Right lobe of liver (tissue), 6 donors: Measurements from ENCODE around the gene ACTN4. TPM values are rescaled to one million over a fixed set of nuclear protein-coding genes. Genes with fewer than 3 reads are reported as not detected.

Source experiments
- ATAC-seq, 4 donors: fragments of 200-7000 bp; cut with Tn5 transposase; one replicate each; pipeline ENCODE4 v1.9.1; 2020; ENCODE audit warnings: mild to moderate bottlenecking in 4 of 4, moderate library complexity in 4 of 4
- DNase-seq, 3 donors: peaks; one replicate each; pipeline ENCODE4 v3.0.0-alpha.2; 2020
- H3K27ac ChIP-seq, 3 donors: fragments of 200-600 bp; one replicate each; pipeline ENCODE4 v1.8.0; 2022
- H3K27me3 ChIP-seq, 2 donors: fragments of 200-600 bp; one replicate each; pipeline ENCODE4 v1.8.0; 2022
- H3K36me3 ChIP-seq, 4 donors: fragments of 200-600 bp; sonication (generic) in 1 of 4; one replicate each; pipeline versions ENCODE4 v1.5.1 to v1.8.0; 2017 to 2022; ENCODE audit warnings: control low read depth in 1 of 4
- H3K4me1 ChIP-seq, 4 donors: fragments of 200-600 bp; sonication (generic) in 1 of 4; one replicate each; pipeline versions ENCODE4 v1.5.1 to v1.8.0; 2017 to 2022; ENCODE audit warnings: control low read depth in 1 of 4
- H3K4me3 ChIP-seq, 3 donors: fragments of 200-600 bp; one replicate each; pipeline ENCODE4 v1.8.0; 2022
- H3K9me3 ChIP-seq, 4 donors: fragments of 200-600 bp; sonication (generic) in 1 of 4; one replicate each; pipeline versions ENCODE4 v1.5.1 to v1.8.0; 2017 to 2022; ENCODE audit warnings: control low read depth in 1 of 4
- CTCF ChIP-seq, 4 donors: fragments of 200-600 bp in 3 of 4; fragments of 450-650 bp in 1 of 4; IDR thresholded peaks; one replicate each; pipeline versions ENCODE4 v1.5.1 to v1.8.0; 2016 to 2022; ENCODE audit warnings: antibody characterized with exemption in 4 of 4, mild to moderate bottlenecking in 2 of 4
- POLR2A ChIP-seq: fragments of 450-650 bp; IDR thresholded peaks from one replicate; pipeline ENCODE4 v1.6.1; 2017; ENCODE audit warnings: antibody characterized with exemption, mild to moderate bottlenecking
- WGBS: methylation state at CpG from one replicate; pipeline ENCODE4 v1.1.6; 2018; ENCODE audit warnings: low coverage, low lambda C conversion rate; ENCODE audit not compliant: insufficient coverage; ENCODE audit errors: missing lambda C conversion rate; 5-methylcytosine and 5-hydroxymethylcytosine counted together
- intact Hi-C, 2 donors: fragments of 100-400 bp; cut with DNase I; formaldehyde crosslinking; loops; one replicate each; pipeline versions ENCODE4 v1.11.2 to v1.14.1; 2022
- total RNA-seq, 6 experiments: library from RNA; depleted of rRNA in 2 of 6; stranded (reverse); fragments of >200 nt in 2 of 6; fragmentation: NEBNext Ultra II Directional in 3 of 6; extraction: Animal tissue kit (Norgen Biotek cat#: 25700) in 3 of 6; gene quantifications; one replicate each; pipeline versions ENCODE4 v1.1.0 to v1.2.4, GENCODE V29; 2016 to 2023
- donor health status: DM: no; HTN: yes; CAD: no.
- donor health status: DM: no; HTN: no; CAD: no.
- donor health status: DM: no; HTN: no; CAD: no.
- donor health status: DM: no; HTN: yes; CAD: no.
- donor health status: DM: no; HTN: yes; CAD: no.

ACTN4 gene
- total RNA-seq, 6 experiments from 2014 or later, result 142 to 306 (median 201) TPM

GRCh38 chr19:38781058-38781457 is 133.6 kb downstream of the ACTN4 start:
- Histone ChIP-seq H3K27me3 (no peaks in the 10 kb centered on the region), H3K4me3 (no peak overlapping the region), H3K9me3 (no peaks in the 10 kb centered on the region), H3K4me1 (peaks cover 0 to 6% (median 0%) of the 10 kb centered on the region in 4 donors), H3K36me3 (no peaks in the 10 kb centered on the region), H3K27ac (no peak overlapping the region)
- no peak for TF ChIP-seq POLR2A
- TF ChIP-seq CTCF (IDR thresholded peaks at IDR 0.05), result no peak
- intact Hi-C loops, result no loop called here
- DNase-seq, result no peak
- whole genome bisulfite sequencing, result 57% methylated on average over 6 of the region's 7 CpGs
- no peak for ATAC-seq

Other genes with a start within 250 kb of the ACTN4 start
- 10 to 100 TPM in 3 of 6 experiments, 1 to 10 TPM in 3; 7.6 to 19.8 (median 9.8) TPM for gene FAM98C, start 244.6 kb upstream of the ACTN4 start, total RNA-seq
- 1 to 10 TPM in 2 of 6 experiments, under 1 TPM in 4; 0.77 to 1.5 (median 0.93) TPM for gene RASGRP4, start 221.4 kb upstream of the ACTN4 start, total RNA-seq
- 1 to 10 TPM in 1 of 6 experiments, under 1 TPM in 5; 0.12 to 1.1 (median 0.49) TPM for gene RYR1, start 214.0 kb upstream of the ACTN4 start, total RNA-seq
- gene MAP4K1, start 29.7 kb upstream of the ACTN4 start, total RNA-seq, result 1 to 10 TPM in 5 of 6 experiments, under 1 TPM in 1; 0.93 to 3.1 (median 2.0) TPM
- 100 to 1,000 TPM in 4 of 6 experiments, 10 to 100 TPM in 2; 86.3 to 305 (median 116) TPM for gene EIF3K, start 28.5 kb upstream of the ACTN4 start, total RNA-seq
- 10 to 100 TPM in 3 of 6 experiments, 1 to 10 TPM in 3; 2.2 to 45.3 (median 16.3) TPM for gene CAPN12, start 96.8 kb downstream of the ACTN4 start, total RNA-seq
- gene LGALS7, start 125.9 kb downstream of the ACTN4 start, total RNA-seq, result not detected
- gene LGALS7B, start 141.6 kb downstream of the ACTN4 start, total RNA-seq, result not detected
- gene LGALS4, start 165.3 kb downstream of the ACTN4 start, total RNA-seq, result 100 to 1,000 TPM in 5 of 6 experiments, 10 to 100 TPM in 1; 21.0 to 376 (median 186) TPM
- 100 to 1,000 TPM; 158 to 466 (median 286) TPM for gene ECH1, start 184.1 kb downstream of the ACTN4 start, total RNA-seq
- gene HNRNPL, start 202.3 kb downstream of the ACTN4 start, total RNA-seq, result 100 to 1,000 TPM in 4 of 6 experiments, 10 to 100 TPM in 2; 89.5 to 157 (median 102) TPM
- 10 to 100 TPM in 2 of 6 experiments, 1 to 10 TPM in 4; 3.3 to 13.8 (median 5.5) TPM for gene RINL, start 230.6 kb downstream of the ACTN4 start, total RNA-seq